VCaP (cell line): Measurements from ENCODE around the gene SPRING1.

Experiments
- H3K27ac ChIP-seq: fragments of 450-650 bp; 2 replicates; pipeline ENCODE4 v1.5.1; 2017
- TF ChIP-seq, protein P1 (sequence below): fragments of 450-650 bp; conservative IDR thresholded peaks from 2 replicates; pipeline ENCODE4 v1.5.1; 2017; ENCODE audit warnings: mild to moderate bottlenecking, moderate library complexity

Gene SPRING1

DNA sequence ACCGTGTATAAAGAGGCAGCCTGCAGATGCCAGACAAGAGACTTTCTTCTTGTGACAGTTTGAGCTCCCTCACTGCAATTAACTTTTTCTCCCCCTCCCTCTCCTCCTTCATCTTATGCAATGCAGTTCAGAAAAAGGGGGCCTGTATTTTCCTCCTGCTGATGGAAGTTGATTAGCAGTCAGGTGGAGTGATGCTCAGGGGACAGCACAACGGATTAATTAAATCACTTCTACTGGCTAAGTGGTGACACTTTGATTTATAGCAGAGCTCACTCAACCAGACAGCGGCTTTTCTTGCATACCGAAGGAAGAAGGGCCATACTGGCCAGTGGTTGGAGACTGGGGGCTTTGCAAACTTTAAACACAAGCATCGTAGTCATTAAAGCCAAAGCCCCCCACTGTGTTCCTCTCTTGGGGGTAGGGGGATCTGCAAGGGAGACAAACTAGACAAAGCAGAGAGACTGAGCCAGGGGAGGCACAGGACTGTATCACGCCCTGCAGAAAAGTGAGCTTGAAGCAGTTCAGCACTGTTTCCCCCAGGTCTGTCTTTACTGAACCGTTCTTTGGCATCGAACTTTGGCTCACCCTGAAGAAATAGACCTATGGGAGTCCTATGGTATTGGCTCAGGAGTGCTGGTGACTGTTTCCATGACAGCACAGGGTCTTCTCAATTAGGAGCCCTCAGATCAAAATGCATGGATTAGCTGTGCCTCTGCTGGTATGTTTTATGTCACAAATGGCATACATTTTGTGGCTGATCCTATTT lies 47.7 kb downstream of the SPRING1 start:
- H3K27ac ChIP-seq, result no peak overlapping the region
- TF ChIP-seq, protein P1, sequence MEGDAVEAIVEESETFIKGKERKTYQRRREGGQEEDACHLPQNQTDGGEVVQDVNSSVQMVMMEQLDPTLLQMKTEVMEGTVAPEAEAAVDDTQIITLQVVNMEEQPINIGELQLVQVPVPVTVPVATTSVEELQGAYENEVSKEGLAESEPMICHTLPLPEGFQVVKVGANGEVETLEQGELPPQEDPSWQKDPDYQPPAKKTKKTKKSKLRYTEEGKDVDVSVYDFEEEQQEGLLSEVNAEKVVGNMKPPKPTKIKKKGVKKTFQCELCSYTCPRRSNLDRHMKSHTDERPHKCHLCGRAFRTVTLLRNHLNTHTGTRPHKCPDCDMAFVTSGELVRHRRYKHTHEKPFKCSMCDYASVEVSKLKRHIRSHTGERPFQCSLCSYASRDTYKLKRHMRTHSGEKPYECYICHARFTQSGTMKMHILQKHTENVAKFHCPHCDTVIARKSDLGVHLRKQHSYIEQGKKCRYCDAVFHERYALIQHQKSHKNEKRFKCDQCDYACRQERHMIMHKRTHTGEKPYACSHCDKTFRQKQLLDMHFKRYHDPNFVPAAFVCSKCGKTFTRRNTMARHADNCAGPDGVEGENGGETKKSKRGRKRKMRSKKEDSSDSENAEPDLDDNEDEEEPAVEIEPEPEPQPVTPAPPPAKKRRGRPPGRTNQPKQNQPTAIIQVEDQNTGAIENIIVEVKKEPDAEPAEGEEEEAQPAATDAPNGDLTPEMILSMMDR, result no peak

DNA sequence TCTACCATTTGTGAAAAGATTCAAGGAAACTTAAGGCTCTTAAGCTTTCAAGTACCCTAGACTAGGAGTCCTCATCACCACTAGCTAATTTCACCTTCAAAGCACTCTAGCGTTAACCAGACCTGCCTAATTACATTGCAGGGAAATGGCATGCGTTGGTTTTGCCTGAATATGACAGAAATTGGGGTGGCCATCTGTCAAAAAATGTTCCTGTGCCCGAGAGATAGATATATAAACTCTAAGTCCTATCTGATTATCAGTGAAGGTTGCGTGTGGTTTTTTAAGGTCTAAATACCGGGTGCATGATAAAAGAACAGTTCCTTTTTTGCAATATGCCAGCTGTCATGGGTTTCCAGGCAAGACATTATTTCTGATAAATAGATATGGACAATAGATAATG lies 48.3 kb downstream of the SPRING1 start:
- no peak overlapping the region for H3K27ac ChIP-seq
- TF ChIP-seq, protein P1, result no peak
